ENCODE results near the gene MAD1L1.

The MAD1L1 gene

GRCh38 chr7:1889091-1889490 lies 343.7 kb downstream of the MAD1L1 start:
- no peaks in the 10 kb centered on the region for H3K9me2 ChIP-seq (replicated peaks; ENCODE audit: insufficient read depth, low read length)
- no peaks in the 10 kb centered on the region for H3K27me3 ChIP-seq (ENCODE audit: low read length)
- no peak for TF ChIP-seq EZH2phosphoT487 (conservative IDR thresholded peaks at IDR 0.05; ENCODE audit: low read length)
- TF ChIP-seq, protein P1, sequence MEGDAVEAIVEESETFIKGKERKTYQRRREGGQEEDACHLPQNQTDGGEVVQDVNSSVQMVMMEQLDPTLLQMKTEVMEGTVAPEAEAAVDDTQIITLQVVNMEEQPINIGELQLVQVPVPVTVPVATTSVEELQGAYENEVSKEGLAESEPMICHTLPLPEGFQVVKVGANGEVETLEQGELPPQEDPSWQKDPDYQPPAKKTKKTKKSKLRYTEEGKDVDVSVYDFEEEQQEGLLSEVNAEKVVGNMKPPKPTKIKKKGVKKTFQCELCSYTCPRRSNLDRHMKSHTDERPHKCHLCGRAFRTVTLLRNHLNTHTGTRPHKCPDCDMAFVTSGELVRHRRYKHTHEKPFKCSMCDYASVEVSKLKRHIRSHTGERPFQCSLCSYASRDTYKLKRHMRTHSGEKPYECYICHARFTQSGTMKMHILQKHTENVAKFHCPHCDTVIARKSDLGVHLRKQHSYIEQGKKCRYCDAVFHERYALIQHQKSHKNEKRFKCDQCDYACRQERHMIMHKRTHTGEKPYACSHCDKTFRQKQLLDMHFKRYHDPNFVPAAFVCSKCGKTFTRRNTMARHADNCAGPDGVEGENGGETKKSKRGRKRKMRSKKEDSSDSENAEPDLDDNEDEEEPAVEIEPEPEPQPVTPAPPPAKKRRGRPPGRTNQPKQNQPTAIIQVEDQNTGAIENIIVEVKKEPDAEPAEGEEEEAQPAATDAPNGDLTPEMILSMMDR (IDR thresholded peaks at IDR 0.05; ENCODE audit: insufficient read depth, low read length, poor library complexity, severe bottlenecking) = no peak
- no peaks in the 10 kb centered on the region for H4K20me1 ChIP-seq (ENCODE audit: low read depth, low read length)
- no peaks in the 10 kb centered on the region for H3F3A ChIP-seq (ENCODE audit: insufficient read depth)
- no peak overlapping the region for H2AFZ ChIP-seq (ENCODE audit: low read depth, low read length, severe bottlenecking)
- no peak overlapping the region for H3K4me2 ChIP-seq (ENCODE audit: low read depth, low read length, poor library complexity, severe bottlenecking)
- no peaks in the 10 kb centered on the region; the same call in 1 of the 2 replicates for H3K9me3 ChIP-seq (ENCODE audit: insufficient read depth, low read length)
- no peak overlapping the region for H3K4me3 ChIP-seq (ENCODE audit: insufficient read depth, low read length, poor library complexity, severe bottlenecking)
- H3K36me3 ChIP-seq (ENCODE audit: low read length) = no peaks in the 10 kb centered on the region
- no peaks in the 10 kb centered on the region for H3K79me2 ChIP-seq (ENCODE audit: insufficient read depth, low read length)
- no peak overlapping the region for H3K9ac ChIP-seq (ENCODE audit: low read length)
- H3K27ac ChIP-seq (ENCODE audit: low read depth, low read length) = no peak overlapping the region

GRCh38 chr7:1888425-1888824 lies 344.3 kb downstream of the MAD1L1 start:
- H3K9ac ChIP-seq (ENCODE audit: low read length) = no peak overlapping the region
- no peak for TF ChIP-seq EZH2phosphoT487 (conservative IDR thresholded peaks at IDR 0.05; ENCODE audit: low read length)
- TF ChIP-seq, protein P1 (IDR thresholded peaks at IDR 0.05; ENCODE audit: insufficient read depth, low read length, poor library complexity, severe bottlenecking) = no peak
- no peaks in the 10 kb centered on the region for H3K27me3 ChIP-seq (ENCODE audit: low read length)
- no peak overlapping the region for H3K4me3 ChIP-seq (ENCODE audit: insufficient read depth, low read length, poor library complexity, severe bottlenecking)
- H2AFZ ChIP-seq (ENCODE audit: low read depth, low read length, severe bottlenecking) = no peak overlapping the region
- no peaks in the 10 kb centered on the region for H4K20me1 ChIP-seq (ENCODE audit: low read depth, low read length)
- H3K9me2 ChIP-seq (replicated peaks; ENCODE audit: insufficient read depth, low read length) = no peaks in the 10 kb centered on the region
- no peaks in the 10 kb centered on the region for H3K79me2 ChIP-seq (ENCODE audit: insufficient read depth, low read length)
- no peaks in the 10 kb centered on the region for H3K36me3 ChIP-seq (ENCODE audit: low read length)
- no peaks in the 10 kb centered on the region for H3F3A ChIP-seq (ENCODE audit: insufficient read depth)
- H3K27ac ChIP-seq (ENCODE audit: low read depth, low read length) = no peak overlapping the region
- H3K4me2 ChIP-seq (ENCODE audit: low read depth, low read length, poor library complexity, severe bottlenecking) = no peak overlapping the region
- no peaks in the 10 kb centered on the region; the same call in 1 of the 2 replicates for H3K9me3 ChIP-seq (ENCODE audit: insufficient read depth, low read length)

DNA sequence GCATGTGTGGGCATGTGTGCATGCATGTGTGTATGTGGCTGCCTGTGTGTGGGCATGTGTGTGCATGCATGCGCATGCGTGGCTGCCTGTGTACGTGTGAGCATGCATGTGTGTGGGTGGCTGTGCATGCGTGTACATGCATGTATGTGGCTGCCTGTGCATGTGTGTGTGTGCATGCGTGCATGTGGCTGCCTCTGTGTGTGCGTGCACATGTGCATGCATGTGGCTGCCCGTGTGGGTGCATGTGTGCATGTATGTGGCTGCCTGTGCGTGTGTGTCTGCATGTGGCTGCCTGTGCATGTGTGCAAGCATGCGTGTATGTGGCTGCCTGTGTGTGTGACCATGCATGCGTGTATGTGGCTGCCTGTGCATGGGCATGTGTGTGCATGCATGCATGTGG lies 345.5 kb downstream of the MAD1L1 start:
- Histone ChIP-seq H3K4me2 (ENCODE audit: low read depth, low read length, poor library complexity, severe bottlenecking) (no peak overlapping the region), H3K4me3 (ENCODE audit: insufficient read depth, low read length, poor library complexity, severe bottlenecking) (no peak overlapping the region), H3K27ac (ENCODE audit: low read depth, low read length) (no peak overlapping the region), H3K27me3 (ENCODE audit: low read length) (no peaks in the 10 kb centered on the region), H3K9ac (ENCODE audit: low read length) (no peak overlapping the region), H2AFZ (ENCODE audit: low read depth, low read length, severe bottlenecking) (no peak overlapping the region), H3K9me3 (ENCODE audit: insufficient read depth, low read length) (no peaks in the 10 kb centered on the region; the same call in 1 of the 2 replicates), H3K79me2 (ENCODE audit: insufficient read depth, low read length) (no peaks in the 10 kb centered on the region), H3K36me3 (ENCODE audit: low read length) (no peaks in the 10 kb centered on the region), H3K9me2 (replicated peaks; ENCODE audit: insufficient read depth, low read length) (no peaks in the 10 kb centered on the region), H4K20me1 (ENCODE audit: low read depth, low read length) (no peaks in the 10 kb centered on the region), H3F3A (ENCODE audit: insufficient read depth) (no peaks in the 10 kb centered on the region)
- TF ChIP-seq EZH2phosphoT487 (conservative IDR thresholded peaks at IDR 0.05; ENCODE audit: low read length) = no peak
- TF ChIP-seq, protein P1 (IDR thresholded peaks at IDR 0.05; ENCODE audit: insufficient read depth, low read length, poor library complexity, severe bottlenecking) = no peak
